ENCODE data around the gene FAM174A. TPM values are rescaled to one million over a fixed set of nuclear protein-coding genes. Genes with fewer than 3 reads are reported as not detected.

FAM174A gene
- total and polyA plus RNA-seq, 2 of the 4 experiments (the other 2 are of a cell fraction) = 2.7 to 10.3 TPM

- H3K27me3 ChIP-seq (ENCODE audit: control insufficient read depth, insufficient read depth, low read length) = no peaks in the 10 kb centered on the region
- no peaks in the 10 kb centered on the region for H3K36me3 ChIP-seq (ENCODE audit: control insufficient read depth, insufficient read depth, low read length)
- no peak for ATAC-seq (ENCODE audit: low read depth)
- no peak overlapping the region for H3K4me2 ChIP-seq (ENCODE audit: low read depth, low read length)
- in situ Hi-C loops (cut with MboI; ENCODE audit: low sequenced_read_pairs) = no loop called here
- no peaks in the 10 kb centered on the region for H4K20me1 ChIP-seq (ENCODE audit: insufficient read depth, low read length)
- no peaks in the 10 kb centered on the region for H3K4me1 ChIP-seq (ENCODE audit: control insufficient read depth, insufficient read depth, low read length)
- no peak overlapping the region for H3K18ac ChIP-seq (ENCODE audit: low read depth, low read length)
- no peak overlapping the region for H4K8ac ChIP-seq (ENCODE audit: low read depth in 2 of 2, low read length in 2 of 2)
- BruUV-seq (replicated peaks) = no TSS peak
- no peaks in the 10 kb centered on the region for H3K79me1 ChIP-seq (ENCODE audit: low read depth in 1 of 2, low read length in 2 of 2)
- ChIA-PET CTCF (no interaction called here), POLR2A (ENCODE audit: unreplicated experiment) (no interaction called here)
- no peak overlapping the region for H3K9ac ChIP-seq (ENCODE audit: low read depth, low read length)
- H4K91ac ChIP-seq (ENCODE audit: insufficient read depth, low read depth, low read length) = no peak overlapping the region
- H2AFZ ChIP-seq (replicated peaks; ENCODE audit: low read length, poor library complexity) = no peak overlapping the region
- no peaks in the 10 kb centered on the region for H3K9me1 ChIP-seq (ENCODE audit: insufficient read depth, low read length)
- no peak overlapping the region for H4K5ac ChIP-seq (ENCODE audit: low read depth, low read length)
- H3K27ac ChIP-seq (ENCODE audit: insufficient read depth, low read length) = no peak overlapping the region
- no peak for DNase-seq
- no peak overlapping the region for H2BK20ac ChIP-seq (ENCODE audit: low read depth, low read length)
- H2AK9ac ChIP-seq (replicated peaks; ENCODE audit: low read depth, low read length, poor library complexity) = no peak overlapping the region
- intact Hi-C loops (cut with micrococcal nuclease) = no loop called here
- dilution Hi-C loops (cut with HindIII; ENCODE audit: low sequenced_read_pairs, unreplicated experiment) = no loop called here
- no peak overlapping the region for H3K14ac ChIP-seq (replicated peaks; ENCODE audit: low read depth, low read length)
- H2BK5ac ChIP-seq (ENCODE audit: low read depth, low read length, poor library complexity, severe bottlenecking) = no peak overlapping the region
- no peak overlapping the region for H2AK5ac ChIP-seq (ENCODE audit: low read depth, low read length)
- H3K9me3 ChIP-seq (ENCODE audit: control insufficient read depth, insufficient read depth, low read length) = no peaks in the 10 kb centered on the region
- H2BK120ac ChIP-seq (ENCODE audit: low read depth, low read length) = no peak overlapping the region
- TF ChIP-seq RFX5 (IDR thresholded peaks at IDR 0.05; ENCODE audit: low read depth, low read length) = no peak
- TF ChIP-seq RAD21 (IDR thresholded peaks at IDR 0.05; ENCODE audit: low read length) = no peak
- TF ChIP-seq, protein P1, sequence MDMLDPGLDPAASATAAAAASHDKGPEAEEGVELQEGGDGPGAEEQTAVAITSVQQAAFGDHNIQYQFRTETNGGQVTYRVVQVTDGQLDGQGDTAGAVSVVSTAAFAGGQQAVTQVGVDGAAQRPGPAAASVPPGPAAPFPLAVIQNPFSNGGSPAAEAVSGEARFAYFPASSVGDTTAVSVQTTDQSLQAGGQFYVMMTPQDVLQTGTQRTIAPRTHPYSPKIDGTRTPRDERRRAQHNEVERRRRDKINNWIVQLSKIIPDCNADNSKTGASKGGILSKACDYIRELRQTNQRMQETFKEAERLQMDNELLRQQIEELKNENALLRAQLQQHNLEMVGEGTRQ (IDR thresholded peaks at IDR 0.05; ENCODE audit: low read depth, low read length) = no peak
- no peak for TF ChIP-seq CEBPB (IDR thresholded peaks at IDR 0.05; ENCODE audit: low read depth, low read length)
- no peak for TF ChIP-seq SMC3 (IDR thresholded peaks at IDR 0.05; ENCODE audit: low read depth, low read length)
- H3K23ac ChIP-seq (ENCODE audit: low read depth, low read length) = no peak overlapping the region
- H3K4me3 ChIP-seq (ENCODE audit: insufficient read depth, low read depth, low read length) = no peak overlapping the region
- H2BK15ac ChIP-seq (ENCODE audit: low read depth, low read length) = no peak overlapping the region
- no peak overlapping the region for H3K56ac ChIP-seq (ENCODE audit: extremely low read depth, insufficient read depth, low read length)
- no peak overlapping the region for H3K4ac ChIP-seq (ENCODE audit: low read depth, low read length)
These were observed 40.6 kb downstream of the FAM174A start for GRCh38 chr5:100575815-100576214.
